Left forelimb (tissue), 1 donor: ENCODE measurements around the gene UTS2.

Source experiments
- DNase-seq: peaks from one replicate; pipeline ENCODE4 v3.0.0-alpha.2; 2018; ENCODE audit warnings: low spot score

UTS2 gene, protein sequence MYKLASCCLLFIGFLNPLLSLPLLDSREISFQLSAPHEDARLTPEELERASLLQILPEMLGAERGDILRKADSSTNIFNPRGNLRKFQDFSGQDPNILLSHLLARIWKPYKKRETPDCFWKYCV

DNA sequence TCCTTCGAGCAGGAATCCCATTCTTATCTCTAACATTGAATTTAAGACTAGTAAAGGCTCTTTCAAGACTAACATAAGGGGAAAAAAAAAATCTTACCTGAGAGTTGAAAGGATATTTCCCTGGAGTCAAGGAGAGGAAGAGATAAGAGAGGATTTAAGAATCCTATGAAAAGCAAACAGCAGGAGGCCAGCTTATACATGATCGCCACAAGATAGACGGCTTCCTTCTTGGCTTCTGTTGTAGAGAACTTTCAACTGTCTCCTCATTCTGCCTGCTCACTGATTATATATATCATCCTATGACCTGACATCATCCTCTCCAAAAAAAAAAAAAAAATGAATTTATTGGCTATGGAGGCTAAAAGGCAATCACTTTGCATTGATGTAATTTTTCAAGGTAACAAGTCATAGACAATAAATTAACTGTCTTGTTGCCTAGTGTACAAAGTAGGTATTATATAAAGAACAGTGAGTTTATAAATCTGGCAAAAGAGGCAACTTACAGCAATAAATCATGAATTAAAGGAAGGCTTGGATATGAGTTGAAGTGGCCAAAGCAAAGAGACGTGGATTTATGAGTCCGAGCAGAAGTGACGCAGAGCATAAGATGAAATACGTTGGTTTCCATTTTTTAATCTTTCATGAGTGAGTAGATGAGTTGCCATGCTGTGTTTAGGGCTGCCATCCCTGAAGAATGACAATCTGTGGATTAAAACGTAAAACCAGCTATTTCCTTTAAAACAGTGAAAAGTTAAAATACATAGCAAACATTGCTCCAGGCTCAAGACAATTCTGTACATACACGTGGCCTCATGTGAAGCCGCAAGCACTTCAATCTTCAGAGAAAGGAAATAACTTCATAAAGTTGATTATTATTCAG, at the start of gene UTS2:
TSS of gene UTS2 (minus strand) at position 262 of the 880 bp plus-strand sequence. CDS start at position 200, 62 bp downstream.
- no peak for DNase-seq

DNA sequence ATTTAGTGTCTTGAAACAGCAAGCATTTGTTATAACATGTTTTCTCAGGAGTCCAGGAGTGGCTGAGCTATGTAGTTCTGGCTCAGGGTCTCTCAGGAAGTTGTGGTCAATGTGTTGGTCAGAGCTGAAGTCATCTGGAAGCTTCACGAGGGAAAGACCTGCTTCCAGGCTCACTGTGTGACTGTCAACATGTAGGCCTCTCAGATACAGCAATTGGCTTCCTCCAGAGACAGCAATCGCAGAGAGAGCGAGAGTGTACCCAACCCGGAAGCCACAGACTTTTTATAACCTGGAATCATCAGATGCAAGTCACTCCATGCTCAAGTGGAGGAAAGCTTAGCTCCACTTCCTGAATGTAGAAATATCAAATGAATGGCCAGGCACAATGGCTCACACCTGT, 46.9 kb upstream of the UTS2 start:
- DNase-seq, result no peak

DNA sequence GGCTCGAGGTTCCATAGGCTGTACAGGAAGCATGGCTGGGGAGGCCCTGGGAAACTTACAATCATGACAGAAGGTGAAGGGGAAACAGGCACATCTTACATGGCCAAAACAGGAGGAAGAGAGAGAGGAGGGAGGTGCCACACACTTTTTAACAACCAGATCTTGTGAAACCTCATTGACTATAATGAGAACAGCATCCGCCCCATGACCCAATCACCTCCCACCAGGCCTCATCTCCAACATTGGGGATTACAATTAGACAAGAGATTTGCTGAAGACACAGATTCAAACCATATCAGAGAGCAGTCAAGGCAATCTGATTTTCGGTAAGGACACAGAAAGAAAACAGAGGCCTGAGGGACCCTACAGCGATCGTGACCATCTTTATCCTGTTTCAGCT, 46.1 kb upstream of the UTS2 start:
- DNase-seq, result no peak

DNA sequence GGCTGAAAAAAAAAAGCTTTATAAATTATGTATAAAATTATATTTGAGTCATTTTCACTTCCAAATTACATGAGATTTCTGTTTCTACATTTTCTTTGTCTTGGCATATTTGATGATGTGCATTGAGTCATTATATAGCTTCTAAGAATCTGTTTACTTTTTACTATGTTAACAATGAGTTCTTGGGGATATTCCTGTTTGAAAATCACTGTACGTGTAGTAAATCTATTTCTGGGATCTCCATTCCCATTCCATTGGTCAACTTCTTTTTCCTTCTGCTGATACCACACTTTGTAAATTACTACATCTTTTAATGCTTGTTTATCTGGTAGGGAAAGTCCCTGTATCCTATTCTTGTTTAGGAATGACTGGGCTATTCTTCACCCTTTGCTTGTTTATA, 44.1 kb upstream of the UTS2 start:
- no peak for DNase-seq

DNA sequence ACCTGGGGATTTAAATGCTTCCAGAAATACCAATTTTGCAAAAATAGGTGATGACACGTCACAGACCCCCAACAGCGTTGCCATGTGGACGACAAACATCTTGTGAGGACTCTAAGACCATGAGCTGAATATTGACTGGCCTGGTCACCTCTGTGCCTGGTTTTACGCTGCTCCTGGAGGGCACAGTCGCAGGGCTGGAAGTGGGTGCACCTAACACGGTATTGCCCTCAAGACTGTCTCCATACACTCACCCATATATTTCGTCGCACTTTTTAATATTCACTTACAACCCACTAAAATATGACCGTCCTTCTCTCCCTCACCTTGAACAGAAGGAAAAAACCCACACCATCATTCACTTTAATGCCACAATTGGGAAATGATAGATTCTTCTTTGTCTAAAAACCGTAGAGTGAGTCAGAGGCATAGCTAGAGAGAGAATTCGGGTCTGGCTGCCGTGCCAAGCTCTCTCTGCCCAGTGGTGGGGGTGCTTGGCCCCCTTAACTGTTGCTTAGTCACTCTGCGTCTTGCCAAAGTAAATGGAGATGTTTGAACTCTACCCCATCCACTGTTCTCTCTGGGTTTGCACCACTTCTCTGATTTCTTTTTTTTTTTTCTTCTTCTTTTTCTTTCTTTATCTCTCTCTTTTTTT, 40.8 kb upstream of the UTS2 start:
- DNase-seq, result no peak

DNA sequence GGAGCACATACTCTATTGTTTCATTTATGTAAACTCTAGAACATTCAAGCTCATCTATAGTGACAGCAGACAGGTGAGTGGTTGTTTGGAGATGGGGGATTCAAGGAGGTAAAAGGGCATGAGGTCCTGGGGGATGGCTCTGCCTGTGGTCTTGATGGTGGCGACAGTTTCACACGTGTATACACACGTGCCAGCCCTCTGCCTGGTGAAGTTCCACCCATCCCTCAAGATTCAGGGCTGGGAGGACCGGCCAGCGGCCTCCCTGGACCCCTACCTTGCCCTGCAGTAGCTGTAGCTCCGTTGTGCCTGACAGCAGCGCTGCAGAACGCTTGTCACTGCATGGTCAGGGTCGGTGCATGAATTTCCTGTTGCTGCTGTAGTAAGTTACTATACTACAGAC, 38.9 kb upstream of the UTS2 start:
- DNase-seq, result no peak

DNA sequence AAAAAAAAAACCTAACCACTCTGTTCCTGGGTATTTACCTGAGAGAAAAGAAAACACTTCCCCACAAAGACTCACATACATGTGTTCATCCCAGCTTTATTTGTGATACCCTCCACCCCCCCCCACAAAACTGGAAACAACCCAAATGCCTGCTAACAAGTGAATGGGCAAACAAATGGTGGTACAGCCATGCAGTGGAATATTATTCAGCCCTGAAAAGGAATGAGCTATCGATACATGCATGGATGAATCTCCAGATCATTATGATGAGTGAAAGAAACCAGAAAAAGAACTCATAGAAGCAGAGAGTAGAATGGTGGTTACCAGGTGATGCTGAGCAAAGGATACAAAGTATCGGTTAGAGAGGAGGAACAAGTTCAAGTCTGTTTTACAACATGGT, 38.0 kb upstream of the UTS2 start:
- no peak for DNase-seq

DNA sequence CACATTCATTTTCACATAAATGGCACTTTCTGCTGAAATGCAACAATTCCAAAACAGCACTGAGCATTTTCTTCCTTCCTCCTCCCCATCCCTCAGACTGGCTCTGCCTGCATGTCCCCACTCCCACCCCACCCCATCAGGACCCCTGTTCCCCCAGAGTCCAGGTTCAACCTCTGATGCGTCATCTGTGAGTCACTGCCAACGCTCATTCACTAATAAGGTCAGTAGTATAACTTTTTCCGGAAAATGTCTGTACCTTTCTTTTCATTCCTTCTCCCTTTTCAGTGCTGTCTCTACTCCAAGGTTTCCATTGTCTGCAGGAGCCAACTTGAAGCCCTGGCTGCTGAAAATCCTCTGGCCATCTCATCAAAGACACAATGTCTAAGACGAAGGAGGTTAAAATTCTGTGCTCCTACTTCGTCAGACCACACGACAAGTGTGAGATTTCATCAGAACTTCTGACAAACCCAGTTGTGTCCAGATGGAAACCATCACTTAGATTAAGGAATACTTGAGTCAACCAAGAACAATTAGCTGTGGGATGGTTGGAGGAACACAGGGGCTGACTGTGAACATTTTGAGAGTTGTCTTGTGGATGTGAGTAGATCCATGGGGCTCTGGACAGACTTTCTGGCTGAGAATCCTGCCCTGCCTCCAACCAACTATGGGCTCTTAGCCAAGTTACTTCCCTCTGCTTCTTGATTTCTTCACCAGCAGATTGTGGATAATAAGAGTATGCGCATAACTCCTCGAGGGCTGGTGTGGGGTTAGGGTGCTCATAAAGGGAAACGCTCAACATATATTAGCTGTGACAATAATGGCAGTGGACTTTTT, 35.6 kb upstream of the UTS2 start:
- DNase-seq, result no peak

DNA sequence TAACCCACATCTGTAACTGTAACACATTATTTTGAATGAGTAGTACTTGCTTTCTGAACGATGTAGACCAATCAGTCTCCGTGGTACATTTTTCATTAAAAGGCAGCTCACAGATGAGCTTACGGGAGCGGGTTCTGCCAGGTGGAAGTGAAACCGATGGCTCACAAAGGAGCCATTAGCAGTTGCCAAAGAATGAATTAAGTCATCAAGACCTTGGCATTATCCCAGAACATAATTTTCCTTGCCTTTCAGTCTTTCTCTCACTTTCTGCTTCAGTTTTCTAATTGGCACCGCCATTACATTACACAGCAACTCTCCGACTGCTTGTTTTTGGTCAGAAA, 33.5 kb upstream of the UTS2 start:
- DNase-seq, result no peak

DNA sequence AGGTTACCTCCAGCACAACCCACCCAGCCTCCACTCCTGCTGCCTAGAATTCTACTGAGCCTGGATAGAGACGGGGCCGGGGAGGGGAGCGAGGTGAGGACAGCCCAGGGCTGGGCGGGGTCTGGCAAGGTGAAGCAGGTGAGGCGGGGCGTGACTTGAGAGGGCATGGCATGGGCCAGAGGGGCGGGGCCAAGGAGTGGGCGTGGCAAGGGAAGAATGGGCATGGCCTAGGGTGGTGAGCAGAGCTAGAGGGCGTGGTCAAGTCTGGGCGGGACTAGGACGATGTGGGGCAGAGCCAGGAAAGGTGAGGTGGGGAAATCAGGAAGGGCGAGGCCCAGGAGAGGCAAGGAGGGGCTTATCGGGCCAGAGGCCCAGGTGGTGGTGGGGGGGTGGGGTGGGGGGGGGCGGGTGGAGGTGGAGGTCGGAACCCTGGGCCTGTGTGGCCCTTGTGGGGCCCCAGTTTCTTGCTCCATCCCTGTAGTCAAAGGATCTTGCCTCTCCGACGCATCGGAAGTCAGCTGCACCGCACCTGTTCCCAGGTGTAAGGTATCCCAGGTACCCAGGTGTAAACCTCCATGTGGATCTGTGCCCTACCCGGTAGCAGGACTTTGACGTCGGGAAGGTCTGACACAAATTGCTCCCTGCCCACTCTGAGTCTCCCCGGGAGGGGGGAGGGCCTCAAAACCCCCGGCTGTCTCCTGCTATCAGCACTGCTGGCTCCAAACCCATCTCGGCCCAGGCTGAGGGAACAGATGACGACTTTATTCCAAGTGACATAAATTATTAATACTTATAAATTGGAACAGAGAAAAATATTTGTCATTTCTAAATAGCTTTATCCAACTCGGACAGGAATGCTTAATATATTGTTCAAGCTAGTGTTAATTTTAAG, 32.9 kb upstream of the UTS2 start:
- no peak for DNase-seq

DNA sequence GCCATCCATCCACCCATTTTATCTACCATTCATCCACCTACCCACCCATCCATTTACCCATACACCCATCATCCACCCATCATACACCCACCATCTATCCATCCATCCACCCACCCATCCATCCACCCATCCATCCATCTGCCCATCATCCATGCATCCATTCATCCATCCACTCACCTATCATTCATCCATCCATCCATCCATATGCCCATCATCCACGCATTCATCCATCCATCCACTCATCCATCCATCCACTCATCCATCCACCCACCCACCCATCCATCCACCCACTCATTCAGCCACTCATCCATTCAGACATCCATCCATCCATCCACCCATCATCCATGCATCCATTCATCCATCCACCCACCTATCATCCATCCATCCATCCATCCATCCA, 31.9 kb upstream of the UTS2 start:
- DNase-seq, result no peak

DNA sequence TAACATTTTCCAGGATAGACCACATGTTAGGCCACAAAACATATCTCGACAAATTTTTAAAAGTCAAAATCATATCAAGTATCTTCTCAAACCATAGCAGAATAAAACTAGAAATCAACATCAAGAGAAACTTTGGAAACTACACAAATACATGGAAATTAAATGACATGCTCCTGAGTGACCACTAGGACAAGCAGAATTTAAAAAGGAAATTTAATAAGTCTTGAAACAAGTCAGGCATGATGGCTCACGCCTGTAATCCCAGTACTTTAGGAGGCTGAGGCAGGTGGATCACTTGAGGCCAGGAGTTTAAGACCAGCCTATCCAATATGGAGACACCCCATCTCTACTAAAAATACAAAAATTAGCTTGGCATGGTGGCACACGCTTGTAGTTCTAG, 26.4 kb upstream of the UTS2 start:
- DNase-seq, result no peak

DNA sequence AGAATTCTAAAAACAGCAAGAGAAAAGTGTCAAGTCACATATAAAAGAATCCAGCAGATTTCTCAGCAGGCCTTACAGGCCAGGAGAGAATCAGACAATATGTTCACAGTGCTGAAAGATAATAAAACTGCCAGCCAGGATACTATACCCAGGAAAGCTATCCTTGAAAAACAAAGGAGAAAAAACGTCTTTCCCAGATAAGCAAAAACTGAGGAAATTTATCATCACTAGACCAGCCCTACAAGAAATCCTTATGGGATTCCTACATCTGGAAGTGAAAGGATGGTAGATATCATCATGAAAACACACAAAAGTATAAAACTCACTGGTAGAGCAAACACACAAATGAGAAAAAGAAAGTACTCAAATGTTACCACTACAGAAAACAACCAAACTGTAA, 25.2 kb upstream of the UTS2 start:
- no peak for DNase-seq

DNA sequence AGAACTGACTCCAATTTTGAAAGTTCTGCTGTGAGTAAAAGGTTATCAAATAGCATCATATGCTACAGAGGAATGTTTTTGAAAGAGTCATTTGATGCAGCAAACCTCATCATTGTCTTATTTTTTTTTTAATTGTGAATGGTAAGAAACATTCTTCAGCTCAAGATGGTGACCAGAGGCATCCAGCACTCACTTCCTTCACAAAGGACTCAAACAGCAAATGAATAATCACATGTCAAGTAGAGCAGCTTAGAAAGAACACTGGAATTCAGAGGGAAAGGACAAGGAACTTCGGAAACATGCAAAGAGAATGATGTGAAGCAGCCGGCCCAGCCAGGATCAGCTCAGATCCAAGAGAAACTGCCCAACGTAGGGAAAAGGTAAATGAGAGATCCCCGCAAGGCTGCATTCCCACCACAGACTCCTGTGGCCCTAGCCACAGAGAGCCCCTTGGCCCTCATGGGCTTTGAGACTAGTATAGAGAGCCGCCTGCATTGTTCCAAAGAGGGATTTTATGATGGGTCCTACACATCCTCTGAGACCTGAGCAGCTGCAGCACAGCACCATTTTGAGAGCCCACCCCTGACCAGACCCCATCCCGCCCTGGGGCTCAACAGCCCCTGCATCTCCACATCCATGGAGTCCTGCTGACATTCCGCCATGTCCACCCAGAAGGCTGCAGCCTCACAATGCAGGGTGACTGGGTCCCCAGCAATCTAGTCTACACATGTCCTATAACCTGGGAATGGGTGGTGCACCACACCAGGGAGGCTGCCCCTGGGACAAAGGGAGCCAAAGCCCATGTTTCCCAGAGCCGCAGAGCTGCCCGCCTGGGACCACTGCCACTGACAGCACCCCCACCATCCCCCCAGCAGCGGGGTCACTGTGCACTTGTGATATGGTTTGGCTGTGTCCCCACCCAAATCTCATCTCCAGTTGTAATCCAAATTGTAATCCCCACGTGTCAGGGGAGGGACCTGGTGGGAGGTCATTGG, 21.2 kb upstream of the UTS2 start:
- no peak for DNase-seq

DNA sequence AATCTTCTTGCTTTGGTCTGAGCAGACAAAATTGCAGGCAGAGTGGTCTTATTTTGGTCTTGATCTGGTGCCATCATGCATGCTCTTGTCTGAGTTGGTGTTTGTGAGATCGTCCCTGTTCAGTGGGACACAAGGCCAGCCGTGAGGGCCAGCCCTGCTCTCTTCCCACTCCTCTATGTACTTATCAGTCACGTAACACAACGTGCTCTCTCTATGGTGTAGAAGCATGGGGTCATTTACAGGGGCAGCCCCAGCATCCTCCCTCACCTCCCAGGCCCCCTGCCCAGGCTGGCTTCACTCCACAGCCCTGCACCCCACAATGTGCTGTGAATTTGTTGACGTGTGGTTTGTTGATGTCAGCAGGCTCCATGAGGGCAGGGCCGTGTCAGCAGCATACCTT, 18.3 kb upstream of the UTS2 start:
- DNase-seq, result no peak

DNA sequence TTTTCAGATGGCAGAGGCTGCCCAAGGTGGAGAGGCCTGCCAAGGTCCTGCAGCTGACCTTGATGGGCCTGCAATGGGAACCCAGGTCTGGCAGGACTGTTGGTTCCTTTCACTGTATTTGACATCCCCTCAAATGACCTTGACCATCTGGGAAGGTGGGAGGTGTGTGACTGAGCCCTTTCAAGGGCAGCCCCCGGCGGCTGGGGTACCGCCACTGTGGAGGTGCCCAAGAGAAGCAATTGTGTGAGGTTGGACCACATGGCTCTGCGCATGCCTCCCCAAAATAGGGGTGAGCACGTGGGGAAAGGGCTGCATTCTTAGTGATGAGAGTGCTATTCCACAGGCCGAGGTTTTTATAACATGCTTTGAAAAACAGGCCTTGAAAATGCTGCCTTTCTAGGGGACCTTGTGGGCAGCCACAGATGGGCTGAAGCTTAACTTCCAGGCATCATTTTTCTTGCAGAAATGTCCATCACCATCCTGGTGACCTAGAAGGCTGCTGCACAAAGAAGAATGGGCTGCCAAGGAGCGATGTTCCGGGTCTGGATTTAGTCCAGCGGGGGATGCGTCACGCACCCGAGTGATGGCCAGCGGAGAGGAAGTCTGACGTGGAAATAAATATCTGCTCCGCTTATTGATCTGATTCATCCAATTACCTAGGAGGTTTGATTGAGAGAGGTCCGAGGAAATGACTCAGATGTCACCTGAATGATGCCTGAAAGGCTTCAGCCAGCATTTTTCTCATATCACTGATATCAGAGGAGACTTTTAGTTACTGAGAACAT, 16.5 kb upstream of the UTS2 start:
- no peak for DNase-seq

DNA sequence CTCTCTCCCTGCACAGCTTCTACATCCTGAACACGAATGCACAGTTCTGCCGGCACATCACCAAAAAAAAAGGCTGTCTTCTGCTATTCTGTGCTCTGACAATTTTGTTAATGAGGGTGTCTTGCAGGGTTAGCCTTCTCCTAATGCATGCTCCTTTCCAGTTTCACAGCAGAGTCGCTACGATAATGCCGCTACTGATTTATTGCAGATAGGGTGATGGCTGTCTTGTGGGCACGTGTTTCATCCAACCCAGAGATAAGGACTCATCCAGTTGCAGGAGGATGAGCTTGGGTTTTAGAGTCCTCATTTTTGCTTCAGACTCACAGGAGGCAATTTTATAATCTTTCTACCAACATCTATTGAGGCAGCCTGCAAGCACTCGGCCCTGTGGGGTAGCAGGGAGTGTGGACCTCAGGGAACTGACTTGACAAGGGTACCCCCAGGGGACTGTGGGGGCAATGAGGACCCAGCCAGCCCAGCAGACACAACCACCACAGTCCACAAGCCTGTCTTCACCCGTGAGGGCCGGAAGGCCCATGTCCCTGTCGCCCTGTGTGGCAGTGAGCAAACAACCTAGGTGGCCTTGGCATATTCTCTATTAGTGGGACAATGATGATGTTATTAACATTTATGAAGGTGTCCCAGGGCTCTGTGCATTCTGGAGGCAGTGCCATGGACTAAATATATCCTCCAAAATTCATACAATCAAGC, 15.4 kb upstream of the UTS2 start:
- no peak for DNase-seq

DNA sequence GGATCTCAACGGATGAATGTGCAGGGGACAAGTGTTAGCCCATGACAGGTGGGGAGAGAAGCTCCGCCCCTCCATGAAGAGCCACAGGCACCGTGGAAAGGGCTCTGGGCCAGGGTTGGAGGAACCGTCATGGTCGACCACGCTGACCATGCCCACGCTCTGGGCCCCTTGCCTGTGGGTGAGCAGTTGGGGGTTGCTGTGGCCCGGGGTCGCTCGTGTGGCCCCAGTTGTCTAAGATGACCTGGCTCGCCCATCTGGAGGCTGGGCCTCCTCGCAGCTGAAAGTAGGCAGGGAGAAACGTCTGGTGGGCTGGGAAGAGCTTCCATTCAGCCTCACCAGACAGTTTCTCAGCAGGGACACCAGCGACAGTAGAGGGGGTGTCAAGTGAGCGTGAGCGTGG, 13.1 kb upstream of the UTS2 start:
- no peak for DNase-seq
